HEK293 (cell line): ENCODE results near the gene BAK1.

Source experiments
- BCL11A ChIP-seq: fragments of 450-650 bp; formaldehyde crosslinking; IDR thresholded peaks from 2 replicates; pipeline ENCODE4 v1.5.1; 2016; ENCODE audit warnings: low read depth, missing biosample characterization, missing genetic modification characterization
- CTCF ChIP-seq: fragments of 450-650 bp; formaldehyde crosslinking; IDR thresholded peaks from 2 replicates; pipeline ENCODE4 v1.5.1; 2016; ENCODE audit warnings: missing biosample characterization, missing genetic modification characterization
- KLF7 ChIP-seq: fragments of 450-650 bp; formaldehyde crosslinking; IDR thresholded peaks from 2 replicates; pipeline ENCODE4 v1.5.1; 2016; ENCODE audit warnings: missing biosample characterization, missing genetic modification characterization, borderline replicate concordance
- SP2 ChIP-seq: fragments of 450-650 bp; formaldehyde crosslinking; IDR thresholded peaks from 2 replicates; pipeline ENCODE4 v1.5.1; 2016; ENCODE audit warnings: missing biosample characterization, missing genetic modification characterization
- ZBTB7A ChIP-seq: fragments of 450-650 bp; formaldehyde crosslinking; IDR thresholded peaks from 2 replicates; pipeline ENCODE4 v1.5.1; 2016; ENCODE audit warnings: low read depth, missing biosample characterization, missing genetic modification characterization
- ZNF148 ChIP-seq: fragments of 450-650 bp; formaldehyde crosslinking; IDR thresholded peaks from 2 replicates; pipeline ENCODE4 v1.5.0; 2017; ENCODE audit warnings: missing biosample characterization, missing genetic modification characterization, borderline replicate concordance
- ZNF184 ChIP-seq: fragments of 450-650 bp; IDR thresholded peaks from 2 replicates; pipeline ENCODE4 v1.5.1; 2018; ENCODE audit warnings: missing biosample characterization, mild to moderate bottlenecking, missing genetic modification characterization
- ZNF280D ChIP-seq: fragments of 450-650 bp; formaldehyde crosslinking; IDR thresholded peaks from 2 replicates; pipeline ENCODE4 v1.5.1; 2016; ENCODE audit warnings: missing biosample characterization, missing genetic modification characterization
- ZNF335 ChIP-seq: fragments of 450-650 bp; formaldehyde crosslinking; conservative IDR thresholded peaks from 2 replicates; pipeline ENCODE4 v1.5.1; 2016; ENCODE audit warnings: missing biosample characterization, missing genetic modification characterization
- ZNF433 ChIP-seq: fragments of 450-650 bp; formaldehyde crosslinking; IDR thresholded peaks from 2 replicates; pipeline ENCODE4 v1.5.1; 2016; ENCODE audit warnings: missing biosample characterization, missing genetic modification characterization, low read depth
- ZNF580 ChIP-seq: fragments of 450-650 bp; formaldehyde crosslinking; IDR thresholded peaks from 2 replicates; pipeline ENCODE4 v1.5.1; 2016; ENCODE audit warnings: missing biosample characterization, missing genetic modification characterization
- ZNF621 ChIP-seq: fragments of 450-650 bp; formaldehyde crosslinking; IDR thresholded peaks from 2 replicates; pipeline ENCODE4 v1.5.1; 2017; ENCODE audit warnings: missing biosample characterization, missing genetic modification characterization
- ZSCAN30 ChIP-seq: fragments of 450-650 bp; IDR thresholded peaks from 2 replicates; pipeline ENCODE4 v1.5.1; 2018; ENCODE audit warnings: missing biosample characterization, mild to moderate bottlenecking, missing genetic modification characterization, moderate library complexity
- ZSCAN5A ChIP-seq: fragments of 450-650 bp; formaldehyde crosslinking; IDR thresholded peaks from 2 replicates; pipeline ENCODE4 v1.5.1; 2016; ENCODE audit warnings: missing biosample characterization, missing genetic modification characterization

- no peak for TF ChIP-seq ZNF621 (tag by site-specific recombination)
- TF ChIP-seq SP2 (tag by site-specific recombination), result no peak
- no peak for TF ChIP-seq CTCF (tag by site-specific recombination)
- TF ChIP-seq ZNF335 (tag by site-specific recombination), result no peak
- TF ChIP-seq ZSCAN5A (tag by site-specific recombination), result no peak
- no peak for TF ChIP-seq KLF7 (tag by site-specific recombination)
- no peak for TF ChIP-seq ZNF433 (tag by site-specific recombination)
- no peak for TF ChIP-seq ZNF280D
- TF ChIP-seq ZNF148, result no peak
- TF ChIP-seq ZNF184 (tag by site-specific recombination), result no peak
- TF ChIP-seq ZSCAN30 (tag by site-specific recombination), result no peak
- TF ChIP-seq ZNF580 (tag by site-specific recombination), result no peak
- TF ChIP-seq BCL11A (tag by site-specific recombination), result no peak
- TF ChIP-seq ZBTB7A (tag by site-specific recombination), result no peak
These were observed 33.2 kb upstream of the BAK1 start for GRCh38 chr6:33613146-33613794.
